PC-9 (cell line): ENCODE results near the gene TRIO.

Experiments
- CTCF ChIP-seq: fragments of 200-600 bp; sonication (generic); conservative IDR thresholded peaks from 2 replicates; pipeline ENCODE4 v1.6.1; 2017; ENCODE audit warnings: mixed run types, antibody characterized with exemption, mild to moderate bottlenecking, moderate library complexity
- EZH2 ChIP-seq: fragments of 200-600 bp; sonication (generic); IDR thresholded peaks from 2 replicates; pipeline ENCODE4 v1.8.0; 2017; ENCODE audit warnings: antibody characterized with exemption, low read depth

- TF ChIP-seq EZH2, result no peak
- TF ChIP-seq CTCF, result no peak
Observed at GRCh38 chr5:14395411-14395810, 252.3 kb downstream of the TRIO start.
